ENCODE measurements around the gene EXOSC3.

The EXOSC3 gene

DNA sequence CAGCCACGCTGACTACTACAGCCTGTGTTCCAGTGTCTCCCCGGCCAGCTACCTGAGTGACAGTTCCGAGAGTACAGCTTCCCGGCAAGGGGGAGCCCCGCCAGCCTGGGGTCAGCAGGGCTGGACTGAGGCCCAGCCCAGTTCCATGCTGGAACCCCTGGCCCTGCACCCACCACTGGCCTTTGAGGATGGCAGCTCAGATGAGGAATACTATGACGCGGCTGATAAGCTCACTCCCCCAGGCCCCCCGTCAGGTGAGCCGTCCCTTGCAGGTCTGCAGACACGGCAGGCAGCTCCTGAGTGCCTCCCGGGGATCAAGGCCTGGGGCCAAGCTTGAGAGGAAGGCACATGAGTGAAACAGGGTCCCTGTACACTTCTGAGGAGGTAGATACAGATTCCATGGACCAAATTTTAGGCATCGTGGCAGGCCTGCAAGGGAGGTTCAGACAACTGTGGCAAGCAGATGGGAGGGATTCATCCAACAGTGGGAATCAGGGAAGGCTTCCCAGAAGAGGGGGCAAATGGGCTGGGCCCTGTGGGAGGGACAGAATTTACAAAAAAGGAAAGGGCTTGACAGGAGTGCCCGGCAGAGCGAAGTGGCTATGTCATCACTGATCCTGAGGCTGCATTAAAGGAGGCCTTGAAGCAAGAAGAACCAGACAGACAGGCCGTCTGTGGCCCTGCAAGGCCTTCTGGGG lies 44.1 kb downstream of the EXOSC3 start:
- ChIA-PET CTCF (no interaction called here), POLR2A (no interaction called here)
- TF ChIP-seq ZNF521 (tag by site-specific recombination; IDR thresholded peaks at IDR 0.05) (no peak), ZNF623 (tag by site-specific recombination; IDR thresholded peaks at IDR 0.05) (no peak), IKZF3 (tag by site-specific recombination; IDR thresholded peaks at IDR 0.05) (no peak), ZNF132 (tag by site-specific recombination; IDR thresholded peaks at IDR 0.05; ENCODE audit: borderline replicate concordance) (no peak), FEZF1 (tag by site-specific recombination; IDR thresholded peaks at IDR 0.05) (no peak), YY1 (tag by site-specific recombination; IDR thresholded peaks at IDR 0.05) (no peak), ZNF24 (tag by site-specific recombination; IDR thresholded peaks at IDR 0.05) (no peak), ZNF239 (tag by site-specific recombination; IDR thresholded peaks at IDR 0.05) (no peak), SALL2 (tag by site-specific recombination; IDR thresholded peaks at IDR 0.05; ENCODE audit: borderline replicate concordance) (no peak), ZNF600 (tag by site-specific recombination; IDR thresholded peaks at IDR 0.05) (no peak), ZNF394 (tag by site-specific recombination; IDR thresholded peaks at IDR 0.05; ENCODE audit: borderline replicate concordance) (no peak), ZFP3 (tag by site-specific recombination; IDR thresholded peaks at IDR 0.05; ENCODE audit: low read depth) (no peak), ZNF292 (tag by site-specific recombination; IDR thresholded peaks at IDR 0.05; ENCODE audit: borderline replicate concordance, low read depth) (no peak), ZNF155 (tag by site-specific recombination; IDR thresholded peaks at IDR 0.05) (no peak), ZNF248 (tag by site-specific recombination; IDR thresholded peaks at IDR 0.05) (no peak), KLF9 (tag by site-specific recombination; IDR thresholded peaks at IDR 0.05; ENCODE audit: low read depth) (no peak), SP3 (tag by site-specific recombination; IDR thresholded peaks at IDR 0.05) (no peak)
- TF ChIP-seq, protein P1, sequence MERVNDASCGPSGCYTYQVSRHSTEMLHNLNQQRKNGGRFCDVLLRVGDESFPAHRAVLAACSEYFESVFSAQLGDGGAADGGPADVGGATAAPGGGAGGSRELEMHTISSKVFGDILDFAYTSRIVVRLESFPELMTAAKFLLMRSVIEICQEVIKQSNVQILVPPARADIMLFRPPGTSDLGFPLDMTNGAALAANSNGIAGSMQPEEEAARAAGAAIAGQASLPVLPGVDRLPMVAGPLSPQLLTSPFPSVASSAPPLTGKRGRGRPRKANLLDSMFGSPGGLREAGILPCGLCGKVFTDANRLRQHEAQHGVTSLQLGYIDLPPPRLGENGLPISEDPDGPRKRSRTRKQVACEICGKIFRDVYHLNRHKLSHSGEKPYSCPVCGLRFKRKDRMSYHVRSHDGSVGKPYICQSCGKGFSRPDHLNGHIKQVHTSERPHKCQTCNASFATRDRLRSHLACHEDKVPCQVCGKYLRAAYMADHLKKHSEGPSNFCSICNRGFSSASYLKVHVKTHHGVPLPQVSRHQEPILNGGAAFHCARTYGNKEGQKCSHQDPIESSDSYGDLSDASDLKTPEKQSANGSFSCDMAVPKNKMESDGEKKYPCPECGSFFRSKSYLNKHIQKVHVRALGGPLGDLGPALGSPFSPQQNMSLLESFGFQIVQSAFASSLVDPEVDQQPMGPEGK (tag by site-specific recombination; IDR thresholded peaks at IDR 0.05), result no peak
- TF ChIP-seq, protein P2, sequence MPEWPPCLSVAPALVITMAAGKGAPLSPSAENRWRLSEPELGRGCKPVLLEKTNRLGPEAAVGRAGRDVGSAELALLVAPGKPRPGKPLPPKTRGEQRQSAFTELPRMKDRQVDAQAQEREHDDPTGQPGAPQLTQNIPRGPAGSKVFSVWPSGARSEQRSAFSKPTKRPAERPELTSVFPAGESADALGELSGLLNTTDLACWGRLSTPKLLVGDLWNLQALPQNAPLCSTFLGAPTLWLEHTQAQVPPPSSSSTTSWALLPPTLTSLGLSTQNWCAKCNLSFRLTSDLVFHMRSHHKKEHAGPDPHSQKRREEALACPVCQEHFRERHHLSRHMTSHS (tag by site-specific recombination; IDR thresholded peaks at IDR 0.05), result no peak
- TF ChIP-seq, protein P3, sequence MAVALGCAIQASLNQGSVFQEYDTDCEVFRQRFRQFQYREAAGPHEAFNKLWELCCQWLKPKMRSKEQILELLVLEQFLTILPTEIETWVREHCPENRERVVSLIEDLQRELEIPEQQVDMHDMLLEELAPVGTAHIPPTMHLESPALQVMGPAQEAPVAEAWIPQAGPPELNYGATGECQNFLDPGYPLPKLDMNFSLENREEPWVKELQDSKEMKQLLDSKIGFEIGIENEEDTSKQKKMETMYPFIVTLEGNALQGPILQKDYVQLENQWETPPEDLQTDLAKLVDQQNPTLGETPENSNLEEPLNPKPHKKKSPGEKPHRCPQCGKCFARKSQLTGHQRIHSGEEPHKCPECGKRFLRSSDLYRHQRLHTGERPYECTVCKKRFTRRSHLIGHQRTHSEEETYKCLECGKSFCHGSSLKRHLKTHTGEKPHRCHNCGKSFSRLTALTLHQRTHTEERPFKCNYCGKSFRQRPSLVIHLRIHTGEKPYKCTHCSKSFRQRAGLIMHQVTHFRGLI (tag by site-specific recombination; IDR thresholded peaks at IDR 0.05), result no peak
- no peak overlapping the region for H3K4me3 ChIP-seq (ENCODE audit: low read depth, low read length)
- H3K36me3 ChIP-seq (ENCODE audit: control insufficient read depth in 2 of 2, insufficient read depth in 1 of 2, low read length in 2 of 2), result no peaks in the 10 kb centered on the region
- H3K9me3 ChIP-seq (ENCODE audit: control insufficient read depth, insufficient read depth, low read depth, low read length), result no peaks in the 10 kb centered on the region
- H3K27ac ChIP-seq (ENCODE audit: extremely low read depth, low read depth, low read length), result no peak overlapping the region
- no peaks in the 10 kb centered on the region for H3K4me1 ChIP-seq (ENCODE audit: control insufficient read depth, insufficient read depth, low read length)

DNA sequence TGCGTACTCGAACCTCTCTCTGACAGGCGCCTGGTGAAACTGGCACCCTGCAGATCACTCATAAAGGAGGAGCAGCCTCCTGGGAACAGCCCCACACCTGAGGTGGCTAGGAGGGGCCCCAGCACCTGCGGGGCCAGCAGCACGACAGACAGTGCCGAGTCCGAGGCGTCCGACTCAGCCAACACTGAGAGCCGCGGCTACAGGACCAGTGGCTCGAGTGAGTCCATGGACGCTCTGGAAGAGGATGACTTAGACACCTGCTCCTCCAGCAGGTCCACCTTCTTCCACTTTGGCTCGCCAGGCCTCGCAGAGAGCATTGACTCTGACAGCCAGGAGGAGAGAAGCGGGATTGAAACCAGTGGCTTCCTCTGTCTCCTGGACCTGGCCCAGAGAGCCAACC lies 44.7 kb downstream of the EXOSC3 start:
- H3K27ac ChIP-seq (ENCODE audit: extremely low read depth, low read depth, low read length), result no peak overlapping the region
- no peaks in the 10 kb centered on the region for H3K9me3 ChIP-seq (ENCODE audit: control insufficient read depth, insufficient read depth, low read depth, low read length)
- H3K4me1 ChIP-seq (ENCODE audit: control insufficient read depth, insufficient read depth, low read length), result no peaks in the 10 kb centered on the region
- no peak overlapping the region for H3K4me3 ChIP-seq (ENCODE audit: low read depth, low read length)
- ChIA-PET CTCF (no interaction called here), POLR2A (no interaction called here)
- no peaks in the 10 kb centered on the region for H3K36me3 ChIP-seq (ENCODE audit: control insufficient read depth in 2 of 2, insufficient read depth in 1 of 2, low read length in 2 of 2)
- TF ChIP-seq SP2 (tag by site-specific recombination; IDR thresholded peaks at IDR 0.05) (no peak), ZNF514 (tag by site-specific recombination; IDR thresholded peaks at IDR 0.05) (no peak), ZNF555 (tag by site-specific recombination; conservative IDR thresholded peaks at IDR 0.05) (no peak), ZNF571 (tag by site-specific recombination; IDR thresholded peaks at IDR 0.05) (no peak), ZNF354C (tag by site-specific recombination; IDR thresholded peaks at IDR 0.05; ENCODE audit: borderline replicate concordance, low read depth) (no peak), MEIS1 (CRISPR knock-in tag; IDR thresholded peaks at IDR 0.05; ENCODE audit: borderline replicate concordance) (no peak)
- TF ChIP-seq, protein P4, sequence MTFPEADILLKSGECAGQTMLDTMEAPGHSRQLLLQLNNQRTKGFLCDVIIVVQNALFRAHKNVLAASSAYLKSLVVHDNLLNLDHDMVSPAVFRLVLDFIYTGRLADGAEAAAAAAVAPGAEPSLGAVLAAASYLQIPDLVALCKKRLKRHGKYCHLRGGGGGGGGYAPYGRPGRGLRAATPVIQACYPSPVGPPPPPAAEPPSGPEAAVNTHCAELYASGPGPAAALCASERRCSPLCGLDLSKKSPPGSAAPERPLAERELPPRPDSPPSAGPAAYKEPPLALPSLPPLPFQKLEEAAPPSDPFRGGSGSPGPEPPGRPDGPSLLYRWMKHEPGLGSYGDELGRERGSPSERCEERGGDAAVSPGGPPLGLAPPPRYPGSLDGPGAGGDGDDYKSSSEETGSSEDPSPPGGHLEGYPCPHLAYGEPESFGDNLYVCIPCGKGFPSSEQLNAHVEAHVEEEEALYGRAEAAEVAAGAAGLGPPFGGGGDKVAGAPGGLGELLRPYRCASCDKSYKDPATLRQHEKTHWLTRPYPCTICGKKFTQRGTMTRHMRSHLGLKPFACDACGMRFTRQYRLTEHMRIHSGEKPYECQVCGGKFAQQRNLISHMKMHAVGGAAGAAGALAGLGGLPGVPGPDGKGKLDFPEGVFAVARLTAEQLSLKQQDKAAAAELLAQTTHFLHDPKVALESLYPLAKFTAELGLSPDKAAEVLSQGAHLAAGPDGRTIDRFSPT (tag by site-specific recombination; IDR thresholded peaks at IDR 0.05), result no peak
- TF ChIP-seq, protein P5, sequence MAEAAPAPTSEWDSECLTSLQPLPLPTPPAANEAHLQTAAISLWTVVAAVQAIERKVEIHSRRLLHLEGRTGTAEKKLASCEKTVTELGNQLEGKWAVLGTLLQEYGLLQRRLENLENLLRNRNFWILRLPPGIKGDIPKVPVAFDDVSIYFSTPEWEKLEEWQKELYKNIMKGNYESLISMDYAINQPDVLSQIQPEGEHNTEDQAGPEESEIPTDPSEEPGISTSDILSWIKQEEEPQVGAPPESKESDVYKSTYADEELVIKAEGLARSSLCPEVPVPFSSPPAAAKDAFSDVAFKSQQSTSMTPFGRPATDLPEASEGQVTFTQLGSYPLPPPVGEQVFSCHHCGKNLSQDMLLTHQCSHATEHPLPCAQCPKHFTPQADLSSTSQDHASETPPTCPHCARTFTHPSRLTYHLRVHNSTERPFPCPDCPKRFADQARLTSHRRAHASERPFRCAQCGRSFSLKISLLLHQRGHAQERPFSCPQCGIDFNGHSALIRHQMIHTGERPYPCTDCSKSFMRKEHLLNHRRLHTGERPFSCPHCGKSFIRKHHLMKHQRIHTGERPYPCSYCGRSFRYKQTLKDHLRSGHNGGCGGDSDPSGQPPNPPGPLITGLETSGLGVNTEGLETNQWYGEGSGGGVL (tag by site-specific recombination; IDR thresholded peaks at IDR 0.05), result no peak

All from HEK293 (cell line).